ENCODE data around the gene VKORC1.
A peak's percentile ranks its signal among the peaks of the same experiment; 100 is the strongest.

GRCh38 chr16:31105677-31106213, 11.1 kb upstream of the VKORC1 start:
- TF ChIP-seq, protein P1, sequence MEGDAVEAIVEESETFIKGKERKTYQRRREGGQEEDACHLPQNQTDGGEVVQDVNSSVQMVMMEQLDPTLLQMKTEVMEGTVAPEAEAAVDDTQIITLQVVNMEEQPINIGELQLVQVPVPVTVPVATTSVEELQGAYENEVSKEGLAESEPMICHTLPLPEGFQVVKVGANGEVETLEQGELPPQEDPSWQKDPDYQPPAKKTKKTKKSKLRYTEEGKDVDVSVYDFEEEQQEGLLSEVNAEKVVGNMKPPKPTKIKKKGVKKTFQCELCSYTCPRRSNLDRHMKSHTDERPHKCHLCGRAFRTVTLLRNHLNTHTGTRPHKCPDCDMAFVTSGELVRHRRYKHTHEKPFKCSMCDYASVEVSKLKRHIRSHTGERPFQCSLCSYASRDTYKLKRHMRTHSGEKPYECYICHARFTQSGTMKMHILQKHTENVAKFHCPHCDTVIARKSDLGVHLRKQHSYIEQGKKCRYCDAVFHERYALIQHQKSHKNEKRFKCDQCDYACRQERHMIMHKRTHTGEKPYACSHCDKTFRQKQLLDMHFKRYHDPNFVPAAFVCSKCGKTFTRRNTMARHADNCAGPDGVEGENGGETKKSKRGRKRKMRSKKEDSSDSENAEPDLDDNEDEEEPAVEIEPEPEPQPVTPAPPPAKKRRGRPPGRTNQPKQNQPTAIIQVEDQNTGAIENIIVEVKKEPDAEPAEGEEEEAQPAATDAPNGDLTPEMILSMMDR (IDR thresholded peaks at IDR 0.05) = peak; percentile 18 to 71 (median 67)
- peak in 1 of 2 donors; percentile 55 for TF ChIP-seq POLR2AphosphoS5 (IDR thresholded peaks at IDR 0.05; ENCODE audit: insufficient read depth in 1 of 2, low read depth in 1 of 2)
